Activated CD8-positive, alpha-beta T cell treated with anti-CD3 and anti-CD28 coated beads, Interleukin-2, amount 10 ng/mL, durations not matched to agents 7 days and 5 days (primary cell): ENCODE data around the gene ZC3H14. TPM values are rescaled to one million over a fixed set of nuclear protein-coding genes. Genes with fewer than 3 reads are reported as not detected.

ENCODE experiments used
- ATAC-seq: fragments of 150-1000 bp; cut with Tn5 transposase; one replicate; pipeline ENCODE4 v1.10.0; 2021; ENCODE audit warnings: moderate library complexity
- CTCF ChIA-PET: fragments of 350-600 bp; sonication (Branson Sonifier 250); formaldehyde crosslinking; loops from one replicate; lab custom pipeline; 2021; ENCODE audit warnings: antibody characterized with exemption; lab: Charles Lee
- POLR2A ChIA-PET: fragments of 350-600 bp; sonication (Branson Sonifier 250); formaldehyde crosslinking; loops from one replicate; lab custom pipeline; 2021; ENCODE audit warnings: antibody characterized with exemption; lab: Charles Lee
- DNase-seq: peaks from one replicate; pipeline ENCODE4 v3.0.0-alpha.2; 2020
- H3K27ac Mint-ChIP-seq: one replicate; pipeline ENCODE4 v1.8.0; 2021; ENCODE audit warnings: mild to moderate bottlenecking, mixed read lengths
- H3K27me3 Mint-ChIP-seq: one replicate; pipeline ENCODE4 v1.8.0; 2021; ENCODE audit warnings: low read depth, mixed read lengths
- H3K36me3 Mint-ChIP-seq: one replicate; pipeline ENCODE4 v1.8.0; 2021; ENCODE audit warnings: low read depth, mixed read lengths
- H3K4me1 Mint-ChIP-seq: one replicate; pipeline ENCODE4 v1.8.0; 2021; ENCODE audit warnings: low read depth, mixed read lengths
- H3K4me3 Mint-ChIP-seq: one replicate; pipeline ENCODE4 v1.8.0; 2021; ENCODE audit warnings: mild to moderate bottlenecking, mixed read lengths
- H3K9me3 Mint-ChIP-seq: one replicate; pipeline ENCODE4 v1.8.0; 2022; ENCODE audit warnings: mixed read lengths; ENCODE audit not compliant: insufficient read depth
- total RNA-seq, 2 experiments: library from RNA; stranded (reverse); gene quantifications; one replicate each; pipeline ENCODE4 v1.2.3, GENCODE V29; 2021

Gene ZC3H14
- total RNA-seq, 2 experiments from 2014 or later = 39.6 to 42.4 TPM

GRCh38 chr14:88554457-88555286, 8.2 kb upstream of the ZC3H14 start, which contains the start of gene PTPN21:
Gene PTPN21 (minus strand): TSS chr14:88555007. CDS start chr14:88550417, 4,590 bp downstream.
- no peak within 1 kb of the TSS for H3K27ac Mint-ChIP-seq
- no peaks in the 10 kb centered on the region for H3K36me3 Mint-ChIP-seq
- H3K4me3 Mint-ChIP-seq = peak within 1 kb of the TSS; percentile 54
- H3K27me3 Mint-ChIP-seq = peaks cover 50% of the 10 kb centered on the region
- no peaks in the 10 kb centered on the region for H3K9me3 Mint-ChIP-seq
- DNase-seq (no peak), ATAC-seq (peak; percentile 35)
- ChIA-PET POLR2A (no interaction called here), CTCF (no interaction called here)
- peaks cover 43% of the 10 kb centered on the region for H3K4me1 Mint-ChIP-seq

GRCh38 chr14:88556581-88556980, 6.3 kb upstream of the ZC3H14 start:
- no peak for ATAC-seq

GRCh38 chr14:88559852-88560251, 3.0 kb upstream of the ZC3H14 start:
- peaks cover 52% of the 10 kb centered on the region for H3K4me1 Mint-ChIP-seq
- peaks cover 33% of the 10 kb centered on the region for H3K27me3 Mint-ChIP-seq
- ChIA-PET POLR2A (no interaction called here), CTCF (interaction anchor here (0.7 kb wide), 1 partner anchor 41 kb away, joined by 3 read pairs; no protein-coding TSS in a partner anchor)
- ATAC-seq = no peak
- no peak overlapping the region for H3K27ac Mint-ChIP-seq
- no peaks in the 10 kb centered on the region for H3K9me3 Mint-ChIP-seq
- no peak overlapping the region for H3K4me3 Mint-ChIP-seq
- DNase-seq = no peak
- peaks cover 10% of the 10 kb centered on the region for H3K36me3 Mint-ChIP-seq

More at GRCh38 chr14:88556581-88556980, 6.3 kb upstream of the ZC3H14 start:
- peaks cover 43% of the 10 kb centered on the region for H3K4me1 Mint-ChIP-seq
- H3K27ac Mint-ChIP-seq = no peak overlapping the region
- ChIA-PET CTCF (interaction anchor here (1.0 to 1.3 kb wide), 2 partner anchors 40 to 111 kb away, joined by 4 read pairs; no protein-coding TSS in a partner anchor), POLR2A (interaction anchor here (0.6 kb wide), 1 partner anchor 563 kb away, joined by 3 read pairs; no protein-coding TSS in a partner anchor)
- peaks cover 50% of the 10 kb centered on the region for H3K27me3 Mint-ChIP-seq
- no peaks in the 10 kb centered on the region for H3K9me3 Mint-ChIP-seq
- no peaks in the 10 kb centered on the region for H3K36me3 Mint-ChIP-seq
- DNase-seq = no peak
- H3K4me3 Mint-ChIP-seq = no peak overlapping the region

- POLR2A ChIA-PET = no interaction called here
- H3K27me3 Mint-ChIP-seq = peaks cover 16% of the 10 kb centered on the region
- peak overlapping the region; percentile 82 for H3K4me3 Mint-ChIP-seq
- peaks cover 36% of the 10 kb centered on the region for H3K4me1 Mint-ChIP-seq
- peaks cover 19% of the 10 kb centered on the region for H3K36me3 Mint-ChIP-seq
- ATAC-seq (no peak), DNase-seq (no peak)
- H3K9me3 Mint-ChIP-seq = no peaks in the 10 kb centered on the region
- H3K27ac Mint-ChIP-seq = peak overlapping the region; percentile 88
- CTCF ChIA-PET = no interaction called here
Measured at GRCh38 chr14:88562532-88562830, 356 bp upstream of the ZC3H14 start.

GRCh38 chr14:88563845-88564244, 1.0 kb downstream of the ZC3H14 start:
- ChIA-PET POLR2A (no interaction called here), CTCF (no interaction called here)
- H3K4me1 Mint-ChIP-seq = peaks cover 29% of the 10 kb centered on the region
- DNase-seq = no peak
- peaks cover 14% of the 10 kb centered on the region for H3K27me3 Mint-ChIP-seq
- no peak for ATAC-seq
- no peaks in the 10 kb centered on the region for H3K9me3 Mint-ChIP-seq
- H3K36me3 Mint-ChIP-seq = peaks cover 32% of the 10 kb centered on the region
- H3K27ac Mint-ChIP-seq = peak overlapping the region; percentile 65
- peak overlapping the region; percentile 82 for H3K4me3 Mint-ChIP-seq

- ATAC-seq (no peak), DNase-seq (no peak)
- POLR2A ChIA-PET = no interaction called here
- Mint-ChIP-seq H3K27me3 (peaks cover 9% of the 10 kb centered on the region), H3K27ac (no peak overlapping the region), H3K9me3 (no peaks in the 10 kb centered on the region), H3K36me3 (peaks cover 46% of the 10 kb centered on the region), H3K4me3 (no peak overlapping the region), H3K4me1 (peaks cover 25% of the 10 kb centered on the region)
- CTCF ChIA-PET = no interaction called here
Measured at GRCh38 chr14:88565427-88565826, 2.6 kb downstream of the ZC3H14 start.

- ATAC-seq (no peak), DNase-seq (no peak)
- no peak overlapping the region for H3K27ac Mint-ChIP-seq
- H3K4me3 Mint-ChIP-seq = no peak overlapping the region
- CTCF ChIA-PET = interaction anchor here (1.0 kb wide), 1 partner anchor 14 kb away, joined by 4 read pairs; no protein-coding TSS in a partner anchor
- H3K36me3 Mint-ChIP-seq = peaks cover 62% of the 10 kb centered on the region
- no peaks in the 10 kb centered on the region for H3K27me3 Mint-ChIP-seq
- POLR2A ChIA-PET = no interaction called here
- H3K4me1 Mint-ChIP-seq = peaks cover 15% of the 10 kb centered on the region
- no peaks in the 10 kb centered on the region for H3K9me3 Mint-ChIP-seq
Measured at GRCh38 chr14:88568196-88568595, 5.4 kb downstream of the ZC3H14 start.

GRCh38 chr14:88572117-88572516, 9.3 kb downstream of the ZC3H14 start:
- Mint-ChIP-seq H3K27ac (no peak overlapping the region), H3K4me3 (no peak overlapping the region), H3K9me3 (no peaks in the 10 kb centered on the region), H3K4me1 (no peaks in the 10 kb centered on the region), H3K27me3 (no peaks in the 10 kb centered on the region), H3K36me3 (peaks cover 66% of the 10 kb centered on the region)
- DNase-seq (no peak), ATAC-seq (no peak)
- CTCF ChIA-PET = no interaction called here
- POLR2A ChIA-PET = no interaction called here

GRCh38 chr14:88576222-88576621, 13.4 kb downstream of the ZC3H14 start:
- Mint-ChIP-seq H3K4me3 (no peak overlapping the region), H3K27me3 (no peaks in the 10 kb centered on the region), H3K27ac (no peak overlapping the region), H3K36me3 (peaks cover 56% of the 10 kb centered on the region), H3K9me3 (no peaks in the 10 kb centered on the region), H3K4me1 (no peaks in the 10 kb centered on the region)
- DNase-seq = no peak
- ChIA-PET POLR2A (no interaction called here), CTCF (no interaction called here)
- ATAC-seq = no peak

GRCh38 chr14:88584451-88584850, 21.6 kb downstream of the ZC3H14 start:
- peaks cover 45% of the 10 kb centered on the region for H3K36me3 Mint-ChIP-seq
- POLR2A ChIA-PET = no interaction called here

GRCh38 chr14:88588081-88588480, 25.2 kb downstream of the ZC3H14 start:
- no peaks in the 10 kb centered on the region for H3K9me3 Mint-ChIP-seq
- no peaks in the 10 kb centered on the region for H3K4me1 Mint-ChIP-seq
- H3K27me3 Mint-ChIP-seq = no peaks in the 10 kb centered on the region
- peaks cover 30% of the 10 kb centered on the region for H3K36me3 Mint-ChIP-seq
- ChIA-PET CTCF (no interaction called here), POLR2A (no interaction called here)
- ATAC-seq (no peak), DNase-seq (no peak)
- H3K27ac Mint-ChIP-seq = no peak overlapping the region
- no peak overlapping the region for H3K4me3 Mint-ChIP-seq

More at GRCh38 chr14:88584451-88584850, 21.6 kb downstream of the ZC3H14 start:
- Mint-ChIP-seq H3K27ac (no peak overlapping the region), H3K27me3 (no peaks in the 10 kb centered on the region), H3K4me3 (no peak overlapping the region), H3K4me1 (no peaks in the 10 kb centered on the region), H3K9me3 (no peaks in the 10 kb centered on the region)
- CTCF ChIA-PET = no interaction called here
- ATAC-seq (no peak), DNase-seq (no peak)

GRCh38 chr14:88590173-88590572, 27.3 kb downstream of the ZC3H14 start:
- ChIA-PET POLR2A (no interaction called here), CTCF (no interaction called here)
- H3K9me3 Mint-ChIP-seq = no peaks in the 10 kb centered on the region
- ATAC-seq (no peak), DNase-seq (no peak)
- no peaks in the 10 kb centered on the region for H3K27me3 Mint-ChIP-seq
- H3K27ac Mint-ChIP-seq = no peak overlapping the region
- peaks cover 28% of the 10 kb centered on the region for H3K36me3 Mint-ChIP-seq
- H3K4me1 Mint-ChIP-seq = no peaks in the 10 kb centered on the region
- no peak overlapping the region for H3K4me3 Mint-ChIP-seq
